Suprapubic skin (tissue), 3 donors: ENCODE measurements around the gene NADK2.

Experiments used
- EP300 ChIP-seq: sonication (generic); formaldehyde crosslinking; IDR thresholded peaks from one replicate; pipeline ENCODE4 v1.6.1; 2017; ENCODE audit warnings: antibody characterized with exemption
- POLR2A ChIP-seq, 2 donors: fragments of 450-650 bp; IDR thresholded peaks; one replicate each; pipeline ENCODE4 v1.6.1; 2017; ENCODE audit warnings: antibody characterized with exemption in 2 of 2, mild to moderate bottlenecking in 2 of 2, moderate library complexity in 2 of 2
- TF ChIP-seq, protein P1 (sequence below), 2 donors: fragments of 200-600 bp in 1 of 2; fragments of 450-650 bp in 1 of 2; sonication (generic) in 1 of 2; IDR thresholded peaks; one replicate each; pipeline ENCODE4 v1.5.1; 2016 to 2019; ENCODE audit warnings: antibody characterized with exemption in 2 of 2, mild to moderate bottlenecking in 1 of 2, moderate library complexity in 1 of 2

DNA sequence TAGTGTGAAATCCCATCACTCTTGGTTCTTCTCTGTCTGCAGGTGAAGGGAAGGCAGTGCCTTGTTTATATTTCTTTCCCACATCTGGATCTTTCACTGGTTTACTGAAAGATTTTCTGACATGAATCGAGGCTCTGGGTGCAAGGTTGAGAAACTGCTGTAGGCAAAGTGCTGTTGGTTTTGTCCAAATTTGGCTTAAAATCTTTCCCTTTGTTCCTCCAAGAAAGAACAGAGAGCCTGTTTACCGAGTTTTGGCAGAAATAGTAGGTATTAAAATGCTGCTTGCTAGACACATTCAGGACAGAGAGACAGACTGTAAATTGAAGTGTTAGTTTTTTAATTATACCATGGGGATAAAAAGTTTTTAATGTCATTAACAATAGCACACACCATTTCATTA, 68.3 kb downstream of the NADK2 start:
- TF ChIP-seq, protein P1, sequence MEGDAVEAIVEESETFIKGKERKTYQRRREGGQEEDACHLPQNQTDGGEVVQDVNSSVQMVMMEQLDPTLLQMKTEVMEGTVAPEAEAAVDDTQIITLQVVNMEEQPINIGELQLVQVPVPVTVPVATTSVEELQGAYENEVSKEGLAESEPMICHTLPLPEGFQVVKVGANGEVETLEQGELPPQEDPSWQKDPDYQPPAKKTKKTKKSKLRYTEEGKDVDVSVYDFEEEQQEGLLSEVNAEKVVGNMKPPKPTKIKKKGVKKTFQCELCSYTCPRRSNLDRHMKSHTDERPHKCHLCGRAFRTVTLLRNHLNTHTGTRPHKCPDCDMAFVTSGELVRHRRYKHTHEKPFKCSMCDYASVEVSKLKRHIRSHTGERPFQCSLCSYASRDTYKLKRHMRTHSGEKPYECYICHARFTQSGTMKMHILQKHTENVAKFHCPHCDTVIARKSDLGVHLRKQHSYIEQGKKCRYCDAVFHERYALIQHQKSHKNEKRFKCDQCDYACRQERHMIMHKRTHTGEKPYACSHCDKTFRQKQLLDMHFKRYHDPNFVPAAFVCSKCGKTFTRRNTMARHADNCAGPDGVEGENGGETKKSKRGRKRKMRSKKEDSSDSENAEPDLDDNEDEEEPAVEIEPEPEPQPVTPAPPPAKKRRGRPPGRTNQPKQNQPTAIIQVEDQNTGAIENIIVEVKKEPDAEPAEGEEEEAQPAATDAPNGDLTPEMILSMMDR (IDR thresholded peaks at IDR 0.05) = no peak
- TF ChIP-seq POLR2A (IDR thresholded peaks at IDR 0.05) (no peak), EP300 (no peak)
